ENCODE data around the gene CABP1. TPM values are rescaled to one million over a fixed set of nuclear protein-coding genes. Genes with fewer than 3 reads are reported as not detected.

CABP1 gene
- total RNA-seq, 1 donor from 2014 or later, result 5.5 TPM

- peak; percentile 91 for ATAC-seq
- intact Hi-C loops (cut with DNase I), result no loop called here
- DNase-seq (ENCODE audit: missing footprints), result peak; percentile 93
Observed at GRCh38 chr12:120710031-120710804, 69.8 kb downstream of the CABP1 start, which contains the start of gene UNC119B. UNC119B (plus strand) TSS chr12:120710458; CDS start chr12:120710475, 17 bp downstream.

GRCh38 chr12:120710805-120711296 lies 70.4 kb downstream of the CABP1 start:
- no peak for DNase-seq (ENCODE audit: missing footprints)
- intact Hi-C loops (cut with DNase I), result no loop called here
- ATAC-seq, result peak; percentile 6

GRCh38 chr12:120711411-120711810 lies 71.0 kb downstream of the CABP1 start:
- DNase-seq (ENCODE audit: missing footprints), result no peak
- intact Hi-C loops (cut with DNase I), result no loop called here

GRCh38 chr12:120712610-120713009 lies 72.2 kb downstream of the CABP1 start:
- DNase-seq (ENCODE audit: missing footprints), result no peak
- intact Hi-C loops (cut with DNase I), result loop anchor here (1.0 to 2.0 kb wide), 2 partner anchors 65 to 130 kb away; no protein-coding TSS in a partner anchor
- ATAC-seq, result no peak

More at GRCh38 chr12:120711411-120711810, 71.0 kb downstream of the CABP1 start:
- ATAC-seq, result no peak

GRCh38 chr12:120713861-120714482 lies 73.5 kb downstream of the CABP1 start:
- ATAC-seq (peak; percentile 69), DNase-seq (ENCODE audit: missing footprints) (no peak)
- intact Hi-C loops (cut with DNase I), result loop anchor here (1.0 to 2.0 kb wide), 2 partner anchors 67 to 131 kb away; no protein-coding TSS in a partner anchor

Other genes with a start within 250 kb of the CABP1 start
- gene COX6A1, start 202.5 kb upstream of the CABP1 start, total RNA-seq, result 135 TPM
- 16.1 TPM for gene TRIAP1, start 194.2 kb upstream of the CABP1 start, total RNA-seq
- 12.1 TPM for gene GATC, start 194.2 kb upstream of the CABP1 start, total RNA-seq
- 40.1 TPM for gene SRSF9, start 170.9 kb upstream of the CABP1 start, total RNA-seq
- gene DYNLL1, start 144.5 kb upstream of the CABP1 start, total RNA-seq, result 166 TPM
- gene COQ5, start 111.5 kb upstream of the CABP1 start, total RNA-seq, result 42.9 TPM
- gene RNF10, start 106.3 kb upstream of the CABP1 start, total RNA-seq, result 294 TPM
- gene POP5, start 59.2 kb upstream of the CABP1 start, total RNA-seq, result 39.3 TPM
- 128 TPM for gene MLEC, start 46.5 kb downstream of the CABP1 start, total RNA-seq
- 14.0 TPM for gene UNC119B, start 69.8 kb downstream of the CABP1 start, total RNA-seq
- gene ACADS, start 85.2 kb downstream of the CABP1 start, total RNA-seq, result 108 TPM

All from Right ventricle myocardium inferior (tissue), 1 donor.